ENCODE data around the gene KRTAP10-11.
"Not testable (repeated sequence)": the region's sequence is repeated elsewhere in the genome, so short reads cannot be mapped to it uniquely, and the experiment has no call there.

The KRTAP10-11 gene

DNA sequence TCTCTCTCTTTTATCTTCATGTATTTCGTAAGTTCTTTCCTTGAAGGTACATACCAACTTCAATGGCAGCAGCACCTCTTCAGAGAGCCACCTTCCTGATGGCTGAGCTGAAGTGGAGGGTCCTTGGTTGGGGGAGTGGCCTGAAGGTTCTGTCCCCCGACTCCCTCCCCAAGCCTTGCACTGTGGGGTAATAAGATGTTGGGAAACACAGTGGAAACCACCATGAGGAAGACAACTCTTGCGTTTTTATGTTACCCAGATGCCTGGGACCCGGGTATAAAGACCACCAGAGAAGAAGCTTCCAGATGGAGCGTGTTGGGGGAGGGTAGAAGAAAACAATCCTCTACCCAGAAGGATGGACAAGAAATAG is 12.3 kb downstream of the KRTAP10-11 start:
- H3K27me3 ChIP-seq (ENCODE audit: insufficient read depth, low read length), result no peaks in the 10 kb centered on the region
- H3K36me3 ChIP-seq (ENCODE audit: insufficient read depth, low read depth, low read length), result no peaks in the 10 kb centered on the region
- H3K9ac ChIP-seq (ENCODE audit: low read depth, low read length), result no peak overlapping the region
- no peaks in the 10 kb centered on the region for H3K9me3 ChIP-seq (ENCODE audit: insufficient read depth, low read depth, low read length)
- H3K4me1 ChIP-seq (ENCODE audit: insufficient read depth, low read length), result peaks cover 12% of the 10 kb centered on the region; the same call in 1 of the 2 replicates
- no peak overlapping the region for H3K27ac ChIP-seq (ENCODE audit: low read length)
- H3K4me3 ChIP-seq (ENCODE audit: low read length), result no peak overlapping the region

GRCh38 chr21:44658913-44659595 is 12.8 kb downstream of the KRTAP10-11 start:
- no peak overlapping the region for H3K9ac ChIP-seq (ENCODE audit: low read depth, low read length)
- no peaks in the 10 kb centered on the region for H3K36me3 ChIP-seq (ENCODE audit: insufficient read depth, low read depth, low read length)
- peaks cover 12% of the 10 kb centered on the region; the same call in 1 of the 2 replicates for H3K4me1 ChIP-seq (ENCODE audit: insufficient read depth, low read length)
- no peak overlapping the region for H3K4me3 ChIP-seq (ENCODE audit: low read length)
- H3K27ac ChIP-seq (ENCODE audit: low read length), result no peak overlapping the region
- no peaks in the 10 kb centered on the region for H3K9me3 ChIP-seq (ENCODE audit: insufficient read depth, low read depth, low read length)
- H3K27me3 ChIP-seq (ENCODE audit: insufficient read depth, low read length), result no peaks in the 10 kb centered on the region

DNA sequence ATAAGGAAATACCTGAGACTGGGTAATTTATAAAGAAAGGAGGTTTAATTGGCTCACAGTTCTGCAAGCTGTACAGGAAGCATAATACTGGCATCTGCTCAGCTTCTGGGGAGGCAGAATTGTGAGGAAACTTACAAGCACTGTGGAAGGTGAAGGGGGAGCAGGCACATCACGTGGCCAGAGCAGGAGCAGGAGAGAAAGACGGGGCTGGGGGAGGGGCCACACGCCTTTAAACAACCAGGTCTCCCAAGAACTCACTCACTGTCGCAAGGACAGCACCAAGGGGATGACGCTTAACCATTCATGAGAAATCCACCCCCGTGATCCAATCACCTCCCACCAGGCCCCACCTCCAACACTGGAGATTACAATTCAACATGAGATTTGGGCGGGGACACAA is 15.4 kb downstream of the KRTAP10-11 start:
- H3K27ac ChIP-seq (ENCODE audit: low read length); H3K27me3 ChIP-seq (ENCODE audit: insufficient read depth, low read length); H3K4me3 ChIP-seq (ENCODE audit: low read length); H3K9ac ChIP-seq (ENCODE audit: low read depth, low read length); H3K9me3 ChIP-seq (ENCODE audit: insufficient read depth, low read depth, low read length); H3K36me3 ChIP-seq (ENCODE audit: insufficient read depth, low read depth, low read length): not testable (repeated sequence)
- peaks cover 12% of the 10 kb centered on the region; the same call in 1 of the 2 replicates for H3K4me1 ChIP-seq (ENCODE audit: insufficient read depth, low read length)

DNA sequence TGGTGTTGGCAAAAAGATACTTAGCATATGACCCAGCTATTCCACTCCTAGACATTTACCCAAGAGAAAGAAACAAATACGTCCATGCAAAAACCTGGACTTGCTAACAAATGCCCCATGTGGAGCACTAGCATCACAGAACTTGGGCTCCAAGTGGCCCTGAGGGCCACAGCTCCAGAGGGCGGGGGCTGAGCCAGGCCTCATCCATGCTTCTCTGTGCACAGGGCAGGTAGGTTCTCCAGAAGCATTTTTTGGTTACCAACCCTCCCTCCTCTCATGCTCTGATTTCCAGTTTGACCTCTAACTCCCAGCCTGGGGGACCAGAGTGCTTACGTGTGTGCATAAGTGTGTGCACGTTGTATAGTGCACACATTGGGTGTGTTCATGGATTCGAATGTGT is 18.5 kb downstream of the KRTAP10-11 start:
- peaks cover 3% of the 10 kb centered on the region for H3K9me3 ChIP-seq (ENCODE audit: insufficient read depth, low read depth, low read length)
- H3K4me3 ChIP-seq (ENCODE audit: low read length), result no peak overlapping the region
- H3K27me3 ChIP-seq (ENCODE audit: insufficient read depth, low read length), result no peaks in the 10 kb centered on the region
- no peak overlapping the region for H3K27ac ChIP-seq (ENCODE audit: low read length)
- H3K4me1 ChIP-seq (ENCODE audit: insufficient read depth, low read length), result peaks cover 6% of the 10 kb centered on the region; the same call in 1 of the 2 replicates
- H3K36me3 ChIP-seq (ENCODE audit: insufficient read depth, low read depth, low read length), result no peaks in the 10 kb centered on the region
- no peak overlapping the region for H3K9ac ChIP-seq (ENCODE audit: low read depth, low read length)

- H3K27me3 ChIP-seq (ENCODE audit: insufficient read depth, low read length), result no peaks in the 10 kb centered on the region
- H3K9ac ChIP-seq (ENCODE audit: low read depth, low read length), result no peak within 1 kb of the TSS
- H3K4me3 ChIP-seq (ENCODE audit: low read length), result no peak within 1 kb of the TSS
- H3K9me3 ChIP-seq (ENCODE audit: insufficient read depth, low read depth, low read length), result peaks cover 19% of the 10 kb centered on the region
- H3K36me3 ChIP-seq (ENCODE audit: insufficient read depth, low read depth, low read length), result no peaks in the 10 kb centered on the region
- no peaks in the 10 kb centered on the region for H3K4me1 ChIP-seq (ENCODE audit: insufficient read depth, low read length)
- no peak within 1 kb of the TSS for H3K27ac ChIP-seq (ENCODE audit: low read length)
Measured at GRCh38 chr21:44666401-44667320, 20.4 kb downstream of the KRTAP10-11 start, which contains the start of gene KRTAP12-2. KRTAP12-2 (minus strand) TSS chr21:44666927; CDS start chr21:44666886, 41 bp downstream.

DNA sequence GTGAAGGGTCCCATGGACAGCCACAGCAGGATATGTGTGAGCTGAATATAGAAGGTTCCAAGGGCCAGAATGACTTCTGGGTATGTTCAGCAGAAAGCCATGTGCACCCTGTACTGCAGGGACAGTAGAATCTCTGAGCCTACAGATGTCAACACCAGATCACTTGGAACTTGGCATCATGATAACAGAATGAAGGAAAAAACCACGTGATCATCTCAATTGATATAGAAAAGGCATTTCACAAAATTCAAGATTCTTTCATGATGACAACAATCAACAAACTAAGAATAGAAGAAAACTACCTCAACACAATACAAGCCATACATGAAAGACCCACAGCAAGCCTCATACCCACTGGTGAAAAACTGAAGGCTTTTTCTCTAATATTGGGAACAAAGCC is 21.4 kb downstream of the KRTAP10-11 start:
- H3K4me3 ChIP-seq (ENCODE audit: low read length), result no peak overlapping the region
- no peaks in the 10 kb centered on the region for H3K4me1 ChIP-seq (ENCODE audit: insufficient read depth, low read length)
- H3K9ac ChIP-seq (ENCODE audit: low read depth, low read length), result no peak overlapping the region
- no peaks in the 10 kb centered on the region for H3K27me3 ChIP-seq (ENCODE audit: insufficient read depth, low read length)
- H3K27ac ChIP-seq (ENCODE audit: low read length), result no peak overlapping the region
- peaks cover 19% of the 10 kb centered on the region for H3K9me3 ChIP-seq (ENCODE audit: insufficient read depth, low read depth, low read length)
- no peaks in the 10 kb centered on the region for H3K36me3 ChIP-seq (ENCODE audit: insufficient read depth, low read depth, low read length)

- H3K27ac ChIP-seq (ENCODE audit: low read length), result no peak overlapping the region
- H3K4me1 ChIP-seq (ENCODE audit: insufficient read depth, low read length), result no peaks in the 10 kb centered on the region
- H3K9ac ChIP-seq (ENCODE audit: low read depth, low read length), result no peak overlapping the region
- no peaks in the 10 kb centered on the region for H3K36me3 ChIP-seq (ENCODE audit: insufficient read depth, low read depth, low read length)
- no peak overlapping the region for H3K4me3 ChIP-seq (ENCODE audit: low read length)
- no peaks in the 10 kb centered on the region for H3K27me3 ChIP-seq (ENCODE audit: insufficient read depth, low read length)
- H3K9me3 ChIP-seq (ENCODE audit: insufficient read depth, low read depth, low read length), result peaks cover 19% of the 10 kb centered on the region
Measured at GRCh38 chr21:44670642-44671432, 24.6 kb downstream of the KRTAP10-11 start.

DNA sequence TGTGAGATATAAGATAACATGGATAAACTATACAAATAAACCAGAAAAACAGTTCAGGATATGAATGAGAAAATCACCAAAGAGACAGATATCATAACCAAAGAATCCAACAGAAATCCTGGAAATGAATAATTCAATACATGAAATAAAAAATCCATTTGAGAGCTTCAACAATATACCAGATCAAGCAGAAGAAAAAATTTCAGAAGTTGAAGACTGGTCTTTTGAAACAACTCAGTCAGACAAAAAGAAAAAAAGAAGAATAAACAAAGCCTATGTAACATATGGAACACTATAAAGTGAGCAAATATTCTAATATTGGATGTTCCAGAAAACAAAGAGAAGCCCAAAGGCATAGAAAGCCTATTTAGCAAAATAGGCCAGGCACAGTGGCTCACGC is 25.7 kb downstream of the KRTAP10-11 start:
- H3K27me3 ChIP-seq (ENCODE audit: insufficient read depth, low read length), result no peaks in the 10 kb centered on the region
- H3K9me3 ChIP-seq (ENCODE audit: insufficient read depth, low read depth, low read length), result peaks cover 19% of the 10 kb centered on the region
- H3K4me3 ChIP-seq (ENCODE audit: low read length), result no peak overlapping the region
- no peak overlapping the region for H3K27ac ChIP-seq (ENCODE audit: low read length)
- H3K9ac ChIP-seq (ENCODE audit: low read depth, low read length), result no peak overlapping the region
- no peaks in the 10 kb centered on the region for H3K4me1 ChIP-seq (ENCODE audit: insufficient read depth, low read length)
- no peaks in the 10 kb centered on the region for H3K36me3 ChIP-seq (ENCODE audit: insufficient read depth, low read depth, low read length)

GRCh38 chr21:44677881-44678280 is 31.7 kb downstream of the KRTAP10-11 start:
- Histone ChIP-seq H3K9ac (ENCODE audit: low read depth, low read length) (no peak overlapping the region), H3K27me3 (ENCODE audit: insufficient read depth, low read length) (no peaks in the 10 kb centered on the region), H3K27ac (ENCODE audit: low read length) (no peak overlapping the region), H3K4me3 (ENCODE audit: low read length) (no peak overlapping the region), H3K9me3 (ENCODE audit: insufficient read depth, low read depth, low read length) (no peaks in the 10 kb centered on the region; the same call in 1 of the 2 replicates), H3K36me3 (ENCODE audit: insufficient read depth, low read depth, low read length) (no peaks in the 10 kb centered on the region), H3K4me1 (ENCODE audit: insufficient read depth, low read length) (no peaks in the 10 kb centered on the region)

- Histone ChIP-seq H3K4me1 (ENCODE audit: insufficient read depth, low read length) (no peaks in the 10 kb centered on the region), H3K27me3 (ENCODE audit: insufficient read depth, low read length) (no peaks in the 10 kb centered on the region), H3K36me3 (ENCODE audit: insufficient read depth, low read depth, low read length) (no peaks in the 10 kb centered on the region), H3K4me3 (ENCODE audit: low read length) (no peak overlapping the region), H3K9ac (ENCODE audit: low read depth, low read length) (no peak overlapping the region), H3K27ac (ENCODE audit: low read length) (no peak overlapping the region), H3K9me3 (ENCODE audit: insufficient read depth, low read depth, low read length) (no peaks in the 10 kb centered on the region; the same call in 1 of the 2 replicates)
Measured at GRCh38 chr21:44681152-44681551, 34.9 kb downstream of the KRTAP10-11 start.

GRCh38 chr21:44681861-44682579 is 35.8 kb downstream of the KRTAP10-11 start, which contains the start of gene KRTAP12-1:
KRTAP12-1 (minus strand) TSS chr21:44682163; CDS start chr21:44682123, 40 bp downstream.
- Histone ChIP-seq H3K4me1 (ENCODE audit: insufficient read depth, low read length) (peaks cover 3% of the 10 kb centered on the region; the same call in 1 of the 2 replicates), H3K27me3 (ENCODE audit: insufficient read depth, low read length) (no peaks in the 10 kb centered on the region), H3K27ac (ENCODE audit: low read length) (no peak within 1 kb of the TSS), H3K9ac (ENCODE audit: low read depth, low read length) (no peak within 1 kb of the TSS), H3K4me3 (ENCODE audit: low read length) (no peak within 1 kb of the TSS), H3K36me3 (ENCODE audit: insufficient read depth, low read depth, low read length) (no peaks in the 10 kb centered on the region), H3K9me3 (ENCODE audit: insufficient read depth, low read depth, low read length) (no peaks in the 10 kb centered on the region; the same call in 1 of the 2 replicates)
